ENCODE measurements around the gene SEZ6L.

The SEZ6L gene

DNA sequence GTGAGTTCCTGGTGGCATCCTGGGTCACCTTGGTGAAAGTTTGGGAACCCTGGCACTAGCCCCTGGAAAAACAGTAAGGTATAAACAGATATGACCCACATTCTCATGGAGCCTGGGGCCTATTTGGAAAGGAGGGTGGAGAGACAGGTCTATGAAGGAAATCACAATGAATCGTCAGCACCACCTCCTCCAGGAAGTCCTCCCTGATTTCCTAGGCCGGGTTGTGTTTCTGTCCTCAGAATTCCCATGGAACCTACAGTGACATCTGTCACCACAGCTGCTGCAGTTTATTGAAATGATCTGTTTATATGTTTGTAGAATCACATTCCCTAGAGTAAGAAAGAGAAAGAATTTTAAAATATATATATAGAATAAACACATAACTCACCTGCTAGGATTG lies 188.0 kb downstream of the SEZ6L start:
- Histone ChIP-seq H3K4me3 (ENCODE audit: control insufficient read depth in 1 of 7, extremely low read depth in 1 of 7, insufficient read depth in 4 of 7, low read depth in 2 of 7, low read length in 6 of 7) (no peak overlapping the region), H3K9me3 (ENCODE audit: control extremely low read depth in 1 of 5, control insufficient read depth in 4 of 5, insufficient read depth in 2 of 5, low read depth in 1 of 5, low read length in 4 of 5) (no peaks in the 10 kb centered on the region), H3K27ac (ENCODE audit: insufficient read depth in 1 of 2, low read depth in 1 of 2, low read length in 2 of 2, poor library complexity in 1 of 2, severe bottlenecking in 2 of 2) (no peak overlapping the region), H3K36me3 (ENCODE audit: control insufficient read depth in 4 of 4, insufficient read depth in 4 of 4, low read length in 3 of 4) (no peaks in the 10 kb centered on the region), H3K4me1 (ENCODE audit: control extremely low read depth in 1 of 4, control insufficient read depth in 4 of 4, insufficient read depth in 4 of 4, low read length in 3 of 4) (peaks cover 0 to 8% (median 0%) of the 10 kb centered on the region in 4 experiments), H3K27me3 (replicated peaks in 2 of 5; ENCODE audit: control insufficient read depth in 4 of 5, insufficient read depth in 5 of 5, low read length in 4 of 5) (peaks cover 0 to 6% (median 2%) of the 10 kb centered on the region in 5 experiments)
- no peak for DNase-seq
- ChIA-PET CTCF (interaction anchor here (0.9 to 2.8 kb wide), 2 partner anchors 8 to 38 kb away, joined by 3 to 12 read pairs; no protein-coding TSS in a partner anchor), POLR2A (no interaction called here)
- no CpG with 5 or more reads among the region's 2 CpGs for WGBS (ENCODE audit: insufficient coverage)

DNA sequence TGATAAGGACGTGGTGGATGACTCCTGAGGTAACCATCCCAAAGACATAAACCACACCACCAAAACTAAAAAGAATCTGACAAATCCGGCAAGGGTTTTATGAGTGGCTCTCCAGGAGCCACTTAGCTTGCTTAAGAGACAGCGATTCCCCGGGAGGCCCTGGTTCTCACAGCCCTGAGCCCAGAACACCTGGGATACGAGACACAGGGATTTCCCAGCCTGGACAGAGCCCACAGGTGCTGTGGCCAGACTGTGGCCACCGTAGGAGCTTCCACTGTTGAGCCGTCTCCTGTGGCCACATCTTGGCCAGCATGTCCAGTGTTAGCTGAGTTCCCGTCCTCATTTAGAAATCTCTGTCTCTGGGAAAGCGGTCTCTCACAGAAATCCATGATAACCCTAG lies 188.6 kb downstream of the SEZ6L start:
- Histone ChIP-seq H3K27ac (ENCODE audit: insufficient read depth in 1 of 2, low read depth in 1 of 2, low read length in 2 of 2, poor library complexity in 1 of 2, severe bottlenecking in 2 of 2) (no peak overlapping the region), H3K9me3 (ENCODE audit: control extremely low read depth in 1 of 5, control insufficient read depth in 4 of 5, insufficient read depth in 2 of 5, low read depth in 1 of 5, low read length in 4 of 5) (no peaks in the 10 kb centered on the region), H3K36me3 (ENCODE audit: control insufficient read depth in 4 of 4, insufficient read depth in 4 of 4, low read length in 3 of 4) (no peaks in the 10 kb centered on the region), H3K27me3 (replicated peaks in 2 of 5; ENCODE audit: control insufficient read depth in 4 of 5, insufficient read depth in 5 of 5, low read length in 4 of 5) (peaks cover 0 to 6% (median 2%) of the 10 kb centered on the region in 5 experiments), H3K4me1 (ENCODE audit: control extremely low read depth in 1 of 4, control insufficient read depth in 4 of 4, insufficient read depth in 4 of 4, low read length in 3 of 4) (peaks cover 0 to 8% (median 0%) of the 10 kb centered on the region in 4 experiments), H3K4me3 (ENCODE audit: control insufficient read depth in 1 of 7, extremely low read depth in 1 of 7, insufficient read depth in 4 of 7, low read depth in 2 of 7, low read length in 6 of 7) (no peak overlapping the region)
- no peak for DNase-seq
- ChIA-PET CTCF (no interaction called here), POLR2A (no interaction called here)
- WGBS (ENCODE audit: insufficient coverage): 92% methylated on average over 8 of the region's 9 CpGs

DNA sequence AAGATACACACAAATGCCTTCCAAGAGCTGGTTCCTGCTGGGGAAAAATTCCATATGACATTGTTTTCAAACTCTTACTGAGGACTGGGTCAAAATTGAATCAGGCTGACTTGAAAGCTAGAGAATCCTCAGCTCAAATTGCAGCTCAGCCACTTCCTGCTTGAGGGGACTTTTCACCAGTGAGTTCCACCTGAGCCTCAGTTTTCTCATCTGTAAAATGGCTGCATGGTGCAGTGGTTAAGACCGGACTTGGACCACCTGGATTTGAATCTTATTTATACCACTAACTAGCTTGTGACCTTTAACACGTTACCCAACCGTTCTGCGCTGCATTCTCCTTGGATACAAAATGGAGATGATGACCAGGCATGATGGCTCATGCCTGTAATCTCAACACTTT lies 189.9 kb downstream of the SEZ6L start:
- Histone ChIP-seq H3K36me3 (ENCODE audit: control insufficient read depth in 4 of 4, insufficient read depth in 4 of 4, low read length in 3 of 4) (no peaks in the 10 kb centered on the region), H3K9me3 (ENCODE audit: control extremely low read depth in 1 of 5, control insufficient read depth in 4 of 5, insufficient read depth in 2 of 5, low read depth in 1 of 5, low read length in 4 of 5) (no peaks in the 10 kb centered on the region), H3K4me1 (ENCODE audit: control extremely low read depth in 1 of 4, control insufficient read depth in 4 of 4, insufficient read depth in 4 of 4, low read length in 3 of 4) (peaks cover 0 to 8% (median 0%) of the 10 kb centered on the region in 4 experiments), H3K27me3 (replicated peaks in 2 of 5; ENCODE audit: control insufficient read depth in 4 of 5, insufficient read depth in 5 of 5, low read length in 4 of 5) (peaks cover 0 to 6% (median 2%) of the 10 kb centered on the region in 5 experiments), H3K4me3 (ENCODE audit: control insufficient read depth in 1 of 7, extremely low read depth in 1 of 7, insufficient read depth in 4 of 7, low read depth in 2 of 7, low read length in 6 of 7) (no peak overlapping the region), H3K27ac (ENCODE audit: insufficient read depth in 1 of 2, low read depth in 1 of 2, low read length in 2 of 2, poor library complexity in 1 of 2, severe bottlenecking in 2 of 2) (no peak overlapping the region)
- DNase-seq: no peak
- ChIA-PET POLR2A (no interaction called here), CTCF (interaction anchor here (0.8 to 1.1 kb wide), 3 partner anchors 11 to 101 kb away, joined by 3 read pairs; no protein-coding TSS in a partner anchor)
- whole genome bisulfite sequencing (ENCODE audit: insufficient coverage): 97% methylated on average over 4 of the region's 4 CpGs

DNA sequence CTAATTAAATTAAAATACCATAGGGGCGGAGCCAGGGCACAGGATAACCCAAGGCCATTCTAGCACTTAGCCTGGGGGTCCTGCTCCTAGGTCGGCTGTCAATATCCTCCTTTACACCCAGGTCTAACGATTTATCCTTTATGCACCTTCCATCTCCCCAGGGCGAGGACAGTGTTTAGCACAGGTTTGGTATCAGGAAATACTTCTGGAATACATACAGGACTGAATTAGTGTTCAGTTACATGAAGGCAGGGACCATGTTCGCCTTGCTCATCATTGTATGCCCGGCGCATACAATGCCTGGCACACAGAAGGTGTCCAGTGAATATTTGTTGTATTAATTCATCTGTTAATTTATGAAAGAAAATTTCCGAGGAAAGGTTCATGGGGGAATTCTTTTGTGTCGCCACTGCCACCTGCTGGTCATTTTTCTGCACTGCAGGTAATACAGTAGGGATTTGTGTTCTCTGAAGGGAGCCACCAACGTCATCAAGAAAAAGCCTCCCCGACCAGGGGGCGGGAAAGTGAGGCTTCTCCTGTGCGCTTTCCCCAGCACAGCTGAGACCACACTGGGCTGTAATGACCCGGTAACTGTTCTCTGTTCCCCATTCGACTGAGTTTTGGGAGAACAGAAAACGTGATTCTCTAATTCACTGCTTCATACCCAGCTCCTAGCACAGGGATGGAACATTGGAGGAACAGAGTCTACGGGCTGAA lies 191.1 kb downstream of the SEZ6L start:
- peak; percentile 79 to 87 (median 81) for DNase-seq
- Histone ChIP-seq H3K9me3 (ENCODE audit: control extremely low read depth in 1 of 5, control insufficient read depth in 4 of 5, insufficient read depth in 2 of 5, low read depth in 1 of 5, low read length in 4 of 5) (no peaks in the 10 kb centered on the region), H3K4me1 (ENCODE audit: control extremely low read depth in 1 of 4, control insufficient read depth in 4 of 4, insufficient read depth in 4 of 4, low read length in 3 of 4) (peaks cover 0 to 8% (median 0%) of the 10 kb centered on the region in 4 experiments), H3K27ac (ENCODE audit: insufficient read depth in 1 of 2, low read depth in 1 of 2, low read length in 2 of 2, poor library complexity in 1 of 2, severe bottlenecking in 2 of 2) (no peak overlapping the region), H3K27me3 (replicated peaks in 2 of 5; ENCODE audit: control insufficient read depth in 4 of 5, insufficient read depth in 5 of 5, low read length in 4 of 5) (peaks cover 0 to 6% (median 0%) of the 10 kb centered on the region in 5 experiments), H3K4me3 (ENCODE audit: control insufficient read depth in 1 of 7, extremely low read depth in 1 of 7, insufficient read depth in 4 of 7, low read depth in 2 of 7, low read length in 6 of 7) (peak overlapping the region in 2 of 7 experiments; percentile 1 to 43), H3K36me3 (ENCODE audit: control insufficient read depth in 4 of 4, insufficient read depth in 4 of 4, low read length in 3 of 4) (no peaks in the 10 kb centered on the region)
- 4% methylated on average over 14 of the region's 17 CpGs for WGBS (ENCODE audit: insufficient coverage)
- POLR2A ChIA-PET: no interaction called here
- CTCF ChIA-PET: interaction anchor here (0.6 kb wide), 1 partner anchor 397 kb away, joined by 3 read pairs; no protein-coding TSS in a partner anchor

DNA sequence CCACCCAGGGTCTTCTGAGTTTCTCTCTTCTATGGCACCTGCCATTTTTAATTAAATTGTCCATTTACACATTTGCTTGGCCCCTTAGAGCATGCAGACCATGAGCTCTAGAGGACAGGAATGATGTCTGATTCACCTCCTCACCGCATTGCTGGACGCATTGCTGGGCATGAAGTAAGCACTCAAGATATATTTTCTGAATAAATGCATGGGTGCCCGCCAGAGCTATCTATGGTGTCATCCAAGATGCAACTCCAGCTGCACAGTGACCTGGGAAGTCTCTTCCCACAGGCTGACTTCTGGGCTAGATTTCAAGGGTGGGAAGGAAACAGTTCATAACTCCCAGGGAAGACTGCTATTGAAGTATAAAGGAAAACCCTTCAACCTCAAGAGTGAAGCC lies 193.2 kb downstream of the SEZ6L start:
- Histone ChIP-seq H3K4me1 (ENCODE audit: control extremely low read depth in 1 of 4, control insufficient read depth in 4 of 4, insufficient read depth in 4 of 4, low read length in 3 of 4) (peaks cover 0 to 8% (median 0%) of the 10 kb centered on the region in 4 experiments), H3K9me3 (ENCODE audit: control extremely low read depth in 1 of 5, control insufficient read depth in 4 of 5, insufficient read depth in 2 of 5, low read depth in 1 of 5, low read length in 4 of 5) (no peaks in the 10 kb centered on the region), H3K27me3 (replicated peaks in 2 of 5; ENCODE audit: control insufficient read depth in 4 of 5, insufficient read depth in 5 of 5, low read length in 4 of 5) (peaks cover 0 to 6% (median 0%) of the 10 kb centered on the region in 5 experiments), H3K4me3 (ENCODE audit: control insufficient read depth in 1 of 7, extremely low read depth in 1 of 7, insufficient read depth in 4 of 7, low read depth in 2 of 7, low read length in 6 of 7) (no peak overlapping the region), H3K27ac (ENCODE audit: insufficient read depth in 1 of 2, low read depth in 1 of 2, low read length in 2 of 2, poor library complexity in 1 of 2, severe bottlenecking in 2 of 2) (no peak overlapping the region), H3K36me3 (ENCODE audit: control insufficient read depth in 4 of 4, insufficient read depth in 4 of 4, low read length in 3 of 4) (no peaks in the 10 kb centered on the region)
- POLR2A ChIA-PET: no interaction called here
- DNase-seq: no peak
- CTCF ChIA-PET: interaction anchor here (0.9 to 1.5 kb wide), 4 partner anchors 23 to 593 kb away, joined by 3 read pairs; no protein-coding TSS in a partner anchor
- WGBS (ENCODE audit: insufficient coverage): 100% methylated on average over 3 of the region's 3 CpGs

DNA sequence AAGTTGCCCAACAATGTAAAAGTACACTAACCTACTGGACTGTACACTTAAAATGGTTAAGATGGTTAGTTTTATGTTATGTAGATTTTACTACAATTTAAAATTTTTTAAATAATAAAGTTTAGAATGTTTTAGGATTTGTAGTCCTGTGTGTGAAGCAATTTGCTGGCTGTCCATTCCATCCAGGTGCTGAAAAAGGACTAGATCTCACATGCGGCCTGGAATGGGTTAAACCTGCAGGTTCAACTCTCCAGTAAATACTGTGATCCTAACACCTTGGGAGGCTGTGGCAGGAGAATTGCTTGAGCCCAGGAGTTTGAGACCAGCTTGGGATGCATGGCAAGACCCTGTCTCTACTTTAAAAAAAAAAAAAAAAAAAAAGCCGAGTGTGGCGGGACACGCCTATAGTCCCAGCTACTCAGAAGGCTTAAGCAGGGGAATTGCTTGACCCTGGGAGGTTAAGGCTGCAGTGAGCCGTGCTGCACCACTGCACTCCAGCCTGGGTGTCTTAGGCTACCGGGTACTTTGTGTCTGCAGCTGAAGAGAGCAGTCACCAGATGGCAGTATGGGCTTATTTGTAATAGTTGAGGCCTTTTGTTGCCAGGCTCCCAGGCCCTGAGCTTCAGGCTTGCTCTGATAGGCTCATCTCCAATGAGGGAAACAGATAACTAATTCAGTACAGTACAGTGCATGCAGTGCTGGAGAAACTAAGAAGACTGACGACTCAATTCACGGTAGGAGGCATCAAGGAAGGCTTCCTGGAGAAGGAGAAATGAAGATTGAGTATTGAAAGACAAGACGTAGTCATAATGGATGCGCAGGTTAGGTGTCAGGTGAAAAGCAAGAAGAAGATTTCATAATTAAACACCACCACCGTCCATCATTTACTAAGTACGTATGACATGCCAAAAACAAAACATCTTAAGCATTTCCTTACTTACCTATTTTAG lies 195.1 kb downstream of the SEZ6L start:
- 34% methylated on average over 6 of the region's 12 CpGs for WGBS (ENCODE audit: insufficient coverage)
- CTCF ChIA-PET: interaction anchor here (0.6 to 5.2 kb wide), 15 partner anchors 9 to 308 kb away, joined by 3 to 51 read pairs (median 5); no protein-coding TSS in a partner anchor
- peak; percentile 77 to 88 (median 88) for DNase-seq
- H3K4me3 ChIP-seq (ENCODE audit: control insufficient read depth in 1 of 7, extremely low read depth in 1 of 7, insufficient read depth in 4 of 7, low read depth in 2 of 7, low read length in 6 of 7): no peak overlapping the region
- H3K27ac ChIP-seq (ENCODE audit: insufficient read depth in 1 of 2, low read depth in 1 of 2, low read length in 2 of 2, poor library complexity in 1 of 2, severe bottlenecking in 2 of 2): no peak overlapping the region
- no peaks in the 10 kb centered on the region for H3K9me3 ChIP-seq (ENCODE audit: control extremely low read depth in 1 of 5, control insufficient read depth in 4 of 5, insufficient read depth in 2 of 5, low read depth in 1 of 5, low read length in 4 of 5)
- H3K27me3 ChIP-seq (replicated peaks in 2 of 5; ENCODE audit: control insufficient read depth in 4 of 5, insufficient read depth in 5 of 5, low read length in 4 of 5): peaks cover 0 to 6% (median 0%) of the 10 kb centered on the region in 5 experiments
- H3K36me3 ChIP-seq (ENCODE audit: control insufficient read depth in 4 of 4, insufficient read depth in 4 of 4, low read length in 3 of 4): no peaks in the 10 kb centered on the region
- peaks cover 0 to 8% (median 0%) of the 10 kb centered on the region in 4 experiments for H3K4me1 ChIP-seq (ENCODE audit: control extremely low read depth in 1 of 4, control insufficient read depth in 4 of 4, insufficient read depth in 4 of 4, low read length in 3 of 4)
- POLR2A ChIA-PET: no interaction called here
